Activated effector memory CD4-positive, alpha-beta T cell treated with Interleukin-2 at 50 U/mL for 16 hours (primary cell): ENCODE results near the gene ABHD12.
"Not testable (repeated sequence)": the region's sequence is repeated elsewhere in the genome, so short reads cannot be mapped to it uniquely, and the experiment has no call there.

Experiments used
- DNase-seq: peaks from one replicate; pipeline ENCODE4 v3.0.0-alpha.2; 2020

Gene ABHD12

GRCh38 chr20:25274891-25275812, 115.5 kb downstream of the ABHD12 start:
- no peak for DNase-seq

- DNase-seq = no peak
Measured at GRCh38 chr20:25274481-25274880, 116.2 kb downstream of the ABHD12 start.

- DNase-seq = no peak
Measured at GRCh38 chr20:25273541-25274358, 116.9 kb downstream of the ABHD12 start.

- DNase-seq = no peak
Measured at GRCh38 chr20:25273046-25273445, 117.6 kb downstream of the ABHD12 start.

- no peak for DNase-seq
Measured at GRCh38 chr20:25272223-25273000, 118.2 kb downstream of the ABHD12 start.

GRCh38 chr20:25271486-25272222, 119.0 kb downstream of the ABHD12 start:
- no peak for DNase-seq

- DNase-seq = no peak
Measured at GRCh38 chr20:25270829-25271251, 119.8 kb downstream of the ABHD12 start.

GRCh38 chr20:25269833-25270170, 120.8 kb downstream of the ABHD12 start:
- no peak for DNase-seq

- no peak for DNase-seq
Measured at GRCh38 chr20:25269057-25269832, 121.4 kb downstream of the ABHD12 start.

GRCh38 chr20:25260770-25261437, 129.7 kb downstream of the ABHD12 start:
- DNase-seq = not testable (repeated sequence)

GRCh38 chr20:25259788-25260254, 130.8 kb downstream of the ABHD12 start:
- no peak for DNase-seq

GRCh38 chr20:25259358-25259757, 131.3 kb downstream of the ABHD12 start:
- DNase-seq = no peak

GRCh38 chr20:25258828-25259227, 131.8 kb downstream of the ABHD12 start:
- no peak for DNase-seq

- DNase-seq = no peak
Measured at GRCh38 chr20:25258476-25258805, 132.2 kb downstream of the ABHD12 start.

- DNase-seq = no peak
Measured at GRCh38 chr20:25257756-25258475, 132.7 kb downstream of the ABHD12 start.

GRCh38 chr20:25257130-25257529, 133.5 kb downstream of the ABHD12 start:
- DNase-seq = no peak

GRCh38 chr20:25256226-25256859, 134.3 kb downstream of the ABHD12 start:
- DNase-seq = no peak

- no peak for DNase-seq
Measured at GRCh38 chr20:25254986-25255680, 135.5 kb downstream of the ABHD12 start.

- no peak for DNase-seq
Measured at GRCh38 chr20:25254571-25254970, 136.1 kb downstream of the ABHD12 start.
